ENCODE data around the gene ANTXR2.
A peak's percentile ranks its signal among the peaks of the same experiment; 100 is the strongest.

ANTXR2 gene

GRCh38 chr4:79979785-79980437 lies 93.1 kb downstream of the ANTXR2 start:
- no peak for DNase-seq

- no peak for DNase-seq
Measured at GRCh38 chr4:79977131-79977840, 95.7 kb downstream of the ANTXR2 start.

- DNase-seq, result no peak
Measured at GRCh38 chr4:79964400-79965211, 108.4 kb downstream of the ANTXR2 start.

- no peak for DNase-seq
Measured at GRCh38 chr4:79964020-79964399, 109.0 kb downstream of the ANTXR2 start.

GRCh38 chr4:79959652-79960051 lies 113.4 kb downstream of the ANTXR2 start:
- DNase-seq, result peak; percentile 3

- no peak for DNase-seq
Measured at GRCh38 chr4:79958466-79959264, 114.4 kb downstream of the ANTXR2 start.

GRCh38 chr4:79949178-79949577 lies 123.9 kb downstream of the ANTXR2 start:
- peak; percentile 26 for DNase-seq

- DNase-seq, result no peak
Measured at GRCh38 chr4:79948739-79949138, 124.3 kb downstream of the ANTXR2 start.

- DNase-seq, result no peak
Measured at GRCh38 chr4:79948261-79948660, 124.8 kb downstream of the ANTXR2 start.

- DNase-seq, result no peak
Measured at GRCh38 chr4:79947386-79947785, 125.6 kb downstream of the ANTXR2 start.

- DNase-seq, result no peak
Measured at GRCh38 chr4:79935274-79935673, 137.8 kb downstream of the ANTXR2 start.

- no peak for DNase-seq
Measured at GRCh38 chr4:79934660-79935059, 138.4 kb downstream of the ANTXR2 start.

- no peak for DNase-seq
Measured at GRCh38 chr4:79927931-79928330, 145.1 kb downstream of the ANTXR2 start.

GRCh38 chr4:79923281-79923680 lies 149.7 kb downstream of the ANTXR2 start:
- DNase-seq, result peak; percentile 41

- DNase-seq, result peak; percentile 67
Measured at GRCh38 chr4:79922011-79922410, 151.0 kb downstream of the ANTXR2 start.

GRCh38 chr4:79920163-79920853 lies 152.7 kb downstream of the ANTXR2 start:
- peak; percentile 12 for DNase-seq

- DNase-seq, result no peak
Measured at GRCh38 chr4:79918292-79918691, 154.7 kb downstream of the ANTXR2 start.

- DNase-seq, result peak; percentile 37
Measured at GRCh38 chr4:79917246-79917645, 155.8 kb downstream of the ANTXR2 start.

- DNase-seq, result no peak
Measured at GRCh38 chr4:79915246-79915645, 157.8 kb downstream of the ANTXR2 start.

GRCh38 chr4:79913581-79913980 lies 159.4 kb downstream of the ANTXR2 start:
- DNase-seq, result no peak

- no peak for DNase-seq
Measured at GRCh38 chr4:79907001-79907400, 166.0 kb downstream of the ANTXR2 start.

GRCh38 chr4:79906303-79906702 lies 166.7 kb downstream of the ANTXR2 start:
- no peak for DNase-seq
